SK-N-SH (cell line): Measurements from ENCODE around the gene LCP2. TPM values are rescaled to one million over a fixed set of nuclear protein-coding genes. Genes with fewer than 3 reads are reported as not detected.
A peak's percentile ranks its signal among the peaks of the same experiment; 100 is the strongest.

Source experiments
- CTCF ChIA-PET: fragments of 300-600, 350-600 bp; formaldehyde crosslinking; extraction: SDS; loops from one replicate; lab custom pipeline; 2021; lab: Yijun Ruan, JAX
- POLR2A ChIA-PET: fragments of 350-600 bp; sonication (Branson Sonifier 250); formaldehyde crosslinking; extraction: SDS; loops from one replicate; lab custom pipeline; 2020; ENCODE audit warnings: antibody characterized with exemption, inconsistent platforms; lab: Yijun Ruan, JAX
- DNase-seq: peaks from one replicate; pipeline ENCODE4 v3.0.0; 2012
- H2AFZ ChIP-seq: fragments of 200-600 bp; sonication (generic); 2 replicates; pipeline ENCODE4 v1.8.1; 2016; ENCODE audit warnings: antibody characterized with exemption, mild to moderate bottlenecking, low read depth
- H3F3A ChIP-seq: fragments of 200-600 bp; sonication (generic); replicated peaks from 2 replicates; pipeline ENCODE3; 2016; ENCODE audit warnings: antibody characterized with exemption, mild to moderate bottlenecking; ENCODE audit not compliant: insufficient read depth
- H3K27ac ChIP-seq, 2 experiments: fragments of 200-500 bp in 1 of 2; fragments of 200-600 bp in 1 of 2; sonication (Bioruptor generic) in 1 of 2; sonication (generic), shearing (Covaris generic) in 1 of 2; 2 replicates each; pipeline versions ENCODE4 v1.5.1 to v1.6.1; 2014 to 2016; ENCODE audit warnings: low read depth in 2 of 2, inconsistent platforms in 1 of 2, low read length in 1 of 2, mild to moderate bottlenecking in 1 of 2, mixed read lengths in 1 of 2
- H3K27me3 ChIP-seq: fragments of 200-600 bp; sonication (generic), shearing (Covaris generic); 2 replicates; pipeline ENCODE4 v1.6.1; 2016; ENCODE audit warnings: mixed run types; ENCODE audit not compliant: insufficient read depth
- H3K36me3 ChIP-seq, 2 experiments: fragments of 200-500 bp in 1 of 2; fragments of 200-600 bp in 1 of 2; sonication (Bioruptor generic) in 1 of 2; sonication (generic) in 1 of 2; replicated peaks in 1 of 2; 2 replicates each; pipeline versions ENCODE3 to v1.5.1; 2014 to 2016; ENCODE audit warnings: low read length in 1 of 2, mild to moderate bottlenecking in 1 of 2; ENCODE audit not compliant: insufficient read depth in 2 of 2, control insufficient read depth in 1 of 2
- H3K4me1 ChIP-seq, 2 experiments: fragments of 200-500 bp in 1 of 2; fragments of 200-600 bp in 1 of 2; sonication (Bioruptor generic) in 1 of 2; sonication (generic), shearing (Covaris generic) in 1 of 2; 2 replicates each; pipeline versions ENCODE4 v1.5.1 to v1.6.1; 2014 to 2016; ENCODE audit warnings: low read depth in 1 of 2, low read length in 1 of 2, mixed run types in 1 of 2; ENCODE audit not compliant: insufficient read depth in 2 of 2, control insufficient read depth in 1 of 2
- H3K4me2 ChIP-seq: fragments of 200-600 bp; sonication (generic), shearing (Covaris generic); 2 replicates; pipeline ENCODE4 v1.6.1; 2017; ENCODE audit warnings: mixed run types
- H3K4me3 ChIP-seq, 2 experiments: fragments of 200-500 bp in 1 of 2; fragments of 200-600 bp in 1 of 2; sonication (Bioruptor generic) in 1 of 2; sonication (generic), shearing (Covaris generic) in 1 of 2; 2 replicates each; pipeline versions ENCODE4 v1.5.1 to v1.8.1; 2014 to 2016; ENCODE audit warnings: low read depth in 2 of 2, inconsistent platforms in 1 of 2, low read length in 1 of 2, mild to moderate bottlenecking in 1 of 2, mixed read lengths in 1 of 2, moderate library complexity in 1 of 2
- H3K79me2 ChIP-seq: fragments of 200-600 bp; sonication (generic); 2 replicates; pipeline ENCODE4 v1.8.1; 2017; ENCODE audit warnings: mild to moderate bottlenecking; ENCODE audit not compliant: insufficient read depth
- H3K9ac ChIP-seq: fragments of 200-600 bp; sonication (generic); 2 replicates; pipeline ENCODE4 v1.6.1; 2017; ENCODE audit warnings: mixed run types
- H3K9me2 ChIP-seq: fragments of 200-600 bp; sonication (generic); 2 replicates; pipeline ENCODE4 v1.6.1; 2017; ENCODE audit warnings: mixed run types
- H3K9me3 ChIP-seq: fragments of 200-600 bp; sonication (generic); 2 replicates; pipeline ENCODE4 v1.6.1; 2017; ENCODE audit warnings: mixed run types, mild to moderate bottlenecking, moderate library complexity
- H4K20me1 ChIP-seq: fragments of 200-600 bp; sonication (generic); 2 replicates; pipeline ENCODE4 v1.6.1; 2017; ENCODE audit warnings: mild to moderate bottlenecking, mixed run types; ENCODE audit not compliant: insufficient read depth
- GATA2 ChIP-seq: sonication (generic); formaldehyde crosslinking; IDR thresholded peaks from 2 replicates; pipeline ENCODE4 v1.5.0; 2020; ENCODE audit warnings: mild to moderate bottlenecking, missing genetic modification reagents
- MEF2A ChIP-seq: IDR thresholded peaks from 2 replicates; pipeline ENCODE4 v1.4.0; 2012; ENCODE audit warnings: low read depth, borderline replicate concordance
- RAD21 ChIP-seq: IDR thresholded peaks from 2 replicates; pipeline ENCODE4 v1.6.1; 2012; ENCODE audit warnings: mild to moderate bottlenecking, low read length
- TCF12 ChIP-seq: IDR thresholded peaks from 2 replicates; pipeline ENCODE4 v1.4.0; 2012
- WGBS: methylation state at CpG from one replicate; pipeline ENCODE4 v1.1.6; 2017; ENCODE audit warnings: low lambda C conversion rate; 5-methylcytosine and 5-hydroxymethylcytosine counted together
- polyA plus RNA-seq, 3 experiments: library from polyadenylated mRNA; depleted of rRNA; stranded (reverse); fragments of >200 nt; gene quantifications; 2 replicates each; pipeline ENCODE4 v1.2.3, GENCODE V29; 2012

LCP2 gene
- polyA plus RNA-seq, 1 of the 3 experiments (the other 2 are of a cell fraction): not detected

- no peaks in the 10 kb centered on the region for H3K9me3 ChIP-seq
- POLR2A ChIA-PET: no interaction called here
- CTCF ChIA-PET: interaction anchor here (0.9 to 2.8 kb wide), 5 partner anchors 13 to 169 kb away, joined by 3 to 16 read pairs (median 12); no protein-coding TSS in a partner anchor
- H3K9me2 ChIP-seq: no peaks in the 10 kb centered on the region
- no peaks in the 10 kb centered on the region for H3K36me3 ChIP-seq
- peak overlapping the region in 1 of 2 experiments; percentile 55; a peak in 1 of 4 replicates for H3K27ac ChIP-seq
- H3K9ac ChIP-seq: no peak overlapping the region
- H3K4me3 ChIP-seq: no peak overlapping the region
- peaks cover 10% of the 10 kb centered on the region; the same call in 1 of the 2 replicates for H3K27me3 ChIP-seq
- H2AFZ ChIP-seq: no peak overlapping the region
- TF ChIP-seq RAD21 (no peak), TCF12 (peak; percentile 29)
- H4K20me1 ChIP-seq: no peaks in the 10 kb centered on the region
- no peaks in the 10 kb centered on the region for H3F3A ChIP-seq
- H3K4me2 ChIP-seq: no peak overlapping the region
- H3K4me1 ChIP-seq: peaks cover 0 to 10% of the 10 kb centered on the region in 2 experiments; a peak in 2 of 4 replicates
- peak; percentile 46 for DNase-seq
- 32% methylated on average over 9 of the region's 9 CpGs for WGBS
- H3K79me2 ChIP-seq: no peaks in the 10 kb centered on the region
Observed at GRCh38 chr5:170252720-170253350, 44.7 kb downstream of the LCP2 start.

- peak overlapping the region in 1 of 2 experiments; percentile 55; a peak in 1 of 4 replicates for H3K27ac ChIP-seq
- no peaks in the 10 kb centered on the region for H3F3A ChIP-seq
- no peaks in the 10 kb centered on the region for H4K20me1 ChIP-seq
- no peaks in the 10 kb centered on the region for H3K9me3 ChIP-seq
- H2AFZ ChIP-seq: no peak overlapping the region
- no peaks in the 10 kb centered on the region for H3K79me2 ChIP-seq
- no peaks in the 10 kb centered on the region for H3K9me2 ChIP-seq
- no peak overlapping the region for H3K4me3 ChIP-seq
- H3K4me2 ChIP-seq: no peak overlapping the region
- H3K4me1 ChIP-seq: peaks cover 0 to 10% of the 10 kb centered on the region in 2 experiments; a peak in 2 of 4 replicates
- 30% methylated on average over 3 of the region's 3 CpGs for WGBS
- CTCF ChIA-PET: interaction anchor here (1.5 to 2.8 kb wide), 4 partner anchors 13 to 170 kb away, joined by 3 to 16 read pairs (median 12); no protein-coding TSS in a partner anchor
- H3K27me3 ChIP-seq: peaks cover 10% of the 10 kb centered on the region; the same call in 1 of the 2 replicates
- TF ChIP-seq MEF2A: no peak
- no peak for DNase-seq
- POLR2A ChIA-PET: no interaction called here
- H3K9ac ChIP-seq: no peak overlapping the region
- H3K36me3 ChIP-seq: no peaks in the 10 kb centered on the region
Observed at GRCh38 chr5:170252109-170252508, 45.5 kb downstream of the LCP2 start.

- Histone ChIP-seq H3K36me3 (no peaks in the 10 kb centered on the region), H4K20me1 (no peaks in the 10 kb centered on the region), H3K4me2 (no peak overlapping the region), H3K4me1 (peaks cover 0 to 10% of the 10 kb centered on the region in 2 experiments; a peak in 2 of 4 replicates), H3K9me3 (no peaks in the 10 kb centered on the region), H3K4me3 (no peak overlapping the region), H3K27ac (no peak overlapping the region), H3K9ac (no peak overlapping the region), H3K9me2 (no peaks in the 10 kb centered on the region), H2AFZ (no peak overlapping the region), H3K79me2 (no peaks in the 10 kb centered on the region), H3K27me3 (peaks cover 10% of the 10 kb centered on the region; the same call in 1 of the 2 replicates), H3F3A (no peaks in the 10 kb centered on the region)
- no peak for DNase-seq
- ChIA-PET CTCF (interaction anchor here (2.3 to 2.8 kb wide), 3 partner anchors 16 to 171 kb away, joined by 12 to 16 read pairs (median 13); no protein-coding TSS in a partner anchor), POLR2A (no interaction called here)
- TF ChIP-seq TCF12 (no peak), GATA2 (CRISPR knock-in tag) (no peak)
- 70% methylated on average over 2 of the region's 2 CpGs for WGBS
Observed at GRCh38 chr5:170251462-170251861, 46.1 kb downstream of the LCP2 start.
